ENCODE measurements around the gene ARL4C.

ARL4C gene

DNA sequence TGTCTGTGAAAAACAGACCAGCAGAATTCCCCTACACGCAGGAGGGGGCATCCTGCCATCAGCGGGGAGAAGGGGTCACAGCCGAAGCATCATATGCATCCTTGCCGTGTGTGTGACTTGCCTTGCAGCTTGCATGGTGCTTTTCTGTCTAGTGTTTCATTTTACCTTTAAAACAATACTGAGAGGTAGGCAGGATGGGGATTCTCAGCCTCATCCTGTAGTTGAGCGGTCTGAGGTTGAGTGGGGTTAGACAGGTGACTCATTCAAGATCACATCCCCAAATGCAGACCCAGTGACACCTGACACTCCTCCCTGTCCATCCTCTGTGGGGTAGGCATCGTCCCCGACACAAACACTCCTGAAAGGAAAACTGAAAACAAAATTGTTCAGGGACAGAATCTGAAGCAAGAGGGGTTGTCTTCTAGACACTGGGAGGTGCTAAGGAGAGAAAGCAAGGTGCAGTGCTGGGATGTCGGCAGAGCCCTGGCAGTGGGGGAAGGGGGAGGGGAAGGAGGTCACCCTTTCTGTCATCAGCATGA is 7.9 kb downstream of the ARL4C start:
- Histone ChIP-seq H3K4me2 (no peak overlapping the region), H3K27me3 (ENCODE audit: insufficient read depth, low read depth) (no peaks in the 10 kb centered on the region), H3K4me3 (IDR thresholded peaks at IDR 0.05; ENCODE audit: insufficient read depth, low read depth, low read length) (no peak overlapping the region), H3K36me3 (ENCODE audit: insufficient read depth) (no peaks in the 10 kb centered on the region), H3K79me2 (ENCODE audit: insufficient read depth, low read depth) (no peaks in the 10 kb centered on the region), H3K9ac (no peak overlapping the region), H3K4me1 (ENCODE audit: low read depth, poor library complexity, severe bottlenecking) (peaks cover 15% of the 10 kb centered on the region), H2AFZ (ENCODE audit: low read depth) (no peak overlapping the region), H4K20me1 (ENCODE audit: insufficient read depth) (no peaks in the 10 kb centered on the region), H3K27ac (no peak overlapping the region)
- TF ChIP-seq, protein P1, sequence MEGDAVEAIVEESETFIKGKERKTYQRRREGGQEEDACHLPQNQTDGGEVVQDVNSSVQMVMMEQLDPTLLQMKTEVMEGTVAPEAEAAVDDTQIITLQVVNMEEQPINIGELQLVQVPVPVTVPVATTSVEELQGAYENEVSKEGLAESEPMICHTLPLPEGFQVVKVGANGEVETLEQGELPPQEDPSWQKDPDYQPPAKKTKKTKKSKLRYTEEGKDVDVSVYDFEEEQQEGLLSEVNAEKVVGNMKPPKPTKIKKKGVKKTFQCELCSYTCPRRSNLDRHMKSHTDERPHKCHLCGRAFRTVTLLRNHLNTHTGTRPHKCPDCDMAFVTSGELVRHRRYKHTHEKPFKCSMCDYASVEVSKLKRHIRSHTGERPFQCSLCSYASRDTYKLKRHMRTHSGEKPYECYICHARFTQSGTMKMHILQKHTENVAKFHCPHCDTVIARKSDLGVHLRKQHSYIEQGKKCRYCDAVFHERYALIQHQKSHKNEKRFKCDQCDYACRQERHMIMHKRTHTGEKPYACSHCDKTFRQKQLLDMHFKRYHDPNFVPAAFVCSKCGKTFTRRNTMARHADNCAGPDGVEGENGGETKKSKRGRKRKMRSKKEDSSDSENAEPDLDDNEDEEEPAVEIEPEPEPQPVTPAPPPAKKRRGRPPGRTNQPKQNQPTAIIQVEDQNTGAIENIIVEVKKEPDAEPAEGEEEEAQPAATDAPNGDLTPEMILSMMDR (conservative IDR thresholded peaks at IDR 0.05; ENCODE audit: low read depth, low read length) = no peak

GRCh38 chr2:234488486-234488885 is 8.4 kb downstream of the ARL4C start:
- no peaks in the 10 kb centered on the region for H3K27me3 ChIP-seq (ENCODE audit: insufficient read depth, low read depth)
- TF ChIP-seq, protein P1 (conservative IDR thresholded peaks at IDR 0.05; ENCODE audit: low read depth, low read length) = no peak
- H3K4me1 ChIP-seq (ENCODE audit: low read depth, poor library complexity, severe bottlenecking) = peaks cover 16% of the 10 kb centered on the region
- H3K4me2 ChIP-seq = no peak overlapping the region
- H3K9ac ChIP-seq = no peak overlapping the region
- no peak overlapping the region for H2AFZ ChIP-seq (ENCODE audit: low read depth)
- H3K79me2 ChIP-seq (ENCODE audit: insufficient read depth, low read depth) = no peaks in the 10 kb centered on the region
- no peaks in the 10 kb centered on the region for H4K20me1 ChIP-seq (ENCODE audit: insufficient read depth)
- no peaks in the 10 kb centered on the region for H3K36me3 ChIP-seq (ENCODE audit: insufficient read depth)
- H3K4me3 ChIP-seq (IDR thresholded peaks at IDR 0.05; ENCODE audit: insufficient read depth, low read depth, low read length) = no peak overlapping the region
- no peak overlapping the region for H3K27ac ChIP-seq

- Histone ChIP-seq H3K27me3 (ENCODE audit: insufficient read depth, low read depth) (no peaks in the 10 kb centered on the region), H3K9ac (no peak overlapping the region), H3K36me3 (ENCODE audit: insufficient read depth) (no peaks in the 10 kb centered on the region), H2AFZ (ENCODE audit: low read depth) (no peak overlapping the region), H3K4me2 (no peak overlapping the region), H3K79me2 (ENCODE audit: insufficient read depth, low read depth) (no peaks in the 10 kb centered on the region), H4K20me1 (ENCODE audit: insufficient read depth) (no peaks in the 10 kb centered on the region), H3K27ac (no peak overlapping the region), H3K4me3 (IDR thresholded peaks at IDR 0.05; ENCODE audit: insufficient read depth, low read depth, low read length) (no peak overlapping the region), H3K4me1 (ENCODE audit: low read depth, poor library complexity, severe bottlenecking) (peaks cover 27% of the 10 kb centered on the region)
- TF ChIP-seq, protein P1 (conservative IDR thresholded peaks at IDR 0.05; ENCODE audit: low read depth, low read length) = no peak
Observed at GRCh38 chr2:234487356-234487755, 9.5 kb downstream of the ARL4C start.

GRCh38 chr2:234483568-234484251 is 13.2 kb downstream of the ARL4C start:
- Histone ChIP-seq H3K4me2 (peak overlapping the region; percentile 51), H3K4me1 (ENCODE audit: low read depth, poor library complexity, severe bottlenecking) (peaks cover 33% of the 10 kb centered on the region)

More at GRCh38 chr2:234483568-234484251, 13.2 kb downstream of the ARL4C start:
- peak overlapping the region; percentile 13; the same call in 1 of the 2 replicates for H3K9ac ChIP-seq
- H4K20me1 ChIP-seq (ENCODE audit: insufficient read depth) = no peaks in the 10 kb centered on the region
- peak overlapping the region; percentile 17; the same call in 1 of the 2 replicates for H2AFZ ChIP-seq (ENCODE audit: low read depth)
- TF ChIP-seq, protein P1 (conservative IDR thresholded peaks at IDR 0.05; ENCODE audit: low read depth, low read length) = peak; percentile 46
- no peaks in the 10 kb centered on the region for H3K27me3 ChIP-seq (ENCODE audit: insufficient read depth, low read depth)
- no peak overlapping the region for H3K4me3 ChIP-seq (IDR thresholded peaks at IDR 0.05; ENCODE audit: insufficient read depth, low read depth, low read length)
- no peaks in the 10 kb centered on the region for H3K79me2 ChIP-seq (ENCODE audit: insufficient read depth, low read depth)
- H3K27ac ChIP-seq = peak overlapping the region; percentile 79
- no peaks in the 10 kb centered on the region for H3K36me3 ChIP-seq (ENCODE audit: insufficient read depth)

Data from KMS-11 (cell line).